Spleen (tissue), 11 donors: ENCODE data around the gene CCL1. TPM values are rescaled to one million over a fixed set of nuclear protein-coding genes. Genes with fewer than 3 reads are reported as not detected.
A peak's percentile ranks its signal among the peaks of the same experiment; 100 is the strongest.

Experiments used
- DNase-seq: peaks from one replicate; pipeline ENCODE4 v3.0.0-alpha.2; 2020
- H3K27ac ChIP-seq, 8 donors: fragments of 200-600 bp; sonication (generic) in 7 of 8; 1 replicate in 4 of 8; 2 replicates in 4 of 8; pipeline versions ENCODE4 v1.5.0 to v1.8.0; 2016 to 2021; ENCODE audit warnings: inconsistent platforms in 4 of 8, mild to moderate bottlenecking in 4 of 8, moderate library complexity in 1 of 8
- H3K27me3 ChIP-seq, 7 donors: fragments of 200-600 bp; sonication (generic) in 6 of 7; replicated peaks in 1 of 7; 1 replicate in 4 of 7; 2 replicates in 3 of 7; pipeline versions ENCODE4 v1.5.0 to v1.8.0; 2016 to 2021; ENCODE audit warnings: inconsistent platforms in 3 of 7, mild to moderate bottlenecking in 1 of 7
- H3K36me3 ChIP-seq, 6 donors: fragments of 200-600 bp; sonication (generic) in 5 of 6; 1 replicate in 4 of 6; 2 replicates in 2 of 6; pipeline versions ENCODE4 v1.5.0 to v1.8.0; 2016 to 2021; ENCODE audit warnings: inconsistent platforms in 2 of 6
- H3K4me1 ChIP-seq, 6 donors: fragments of 200-600 bp; sonication (generic) in 5 of 6; 1 replicate in 3 of 6; 2 replicates in 3 of 6; pipeline versions ENCODE4 v1.5.0 to v1.8.0; 2016 to 2021; ENCODE audit warnings: inconsistent platforms in 3 of 6
- H3K4me3 ChIP-seq, 8 donors: fragments of 200-600 bp; sonication (generic) in 7 of 8; 1 replicate in 4 of 8; 2 replicates in 4 of 8; pipeline versions ENCODE4 v1.5.0 to v1.8.0; 2016 to 2021; ENCODE audit warnings: inconsistent platforms in 4 of 8, mild to moderate bottlenecking in 4 of 8, moderate library complexity in 2 of 8
- H3K9me3 ChIP-seq, 8 donors: fragments of 200-600 bp; sonication (generic) in 7 of 8; 1 replicate in 4 of 8; 2 replicates in 4 of 8; pipeline versions ENCODE4 v1.5.0 to v1.8.0; 2016 to 2021; ENCODE audit warnings: inconsistent platforms in 4 of 8
- POLR2A ChIP-seq, 3 donors: fragments of 450-650 bp; IDR thresholded peaks; one replicate each; pipeline ENCODE4 v1.5.1; 2017; ENCODE audit warnings: antibody characterized with exemption in 3 of 3, mild to moderate bottlenecking in 1 of 3
- POLR2AphosphoS5 ChIP-seq, 3 donors: sonication (generic); formaldehyde crosslinking; IDR thresholded peaks; one replicate each; pipeline ENCODE4 v1.5.1; 2017; ENCODE audit warnings: antibody characterized with exemption in 3 of 3
- WGBS, 5 donors: extraction: QIAGEN DNeasy Blood & Tissue Kit in 3 of 5; methylation state at CpG; one replicate each; pipeline versions ENCODE4 v1.1.5 to v1.1.7; 2013 to 2018; 5-methylcytosine and 5-hydroxymethylcytosine counted together
- intact Hi-C: fragments of 100-400 bp; cut with DNase I; formaldehyde crosslinking; loops from one replicate; pipeline ENCODE4 v1.15.0; 2023; ENCODE audit warnings: low total_unique reads
- polyA plus RNA-seq, 3 donors: library from polyadenylated mRNA; stranded (reverse); fragments of 200-250 nt; gene quantifications; one replicate each; pipeline ENCODE4 v1.2.1, GENCODE V29; 2013
- total RNA-seq, 7 donors: library from RNA; depleted of rRNA in 3 of 7; stranded (reverse); fragments of >200 nt in 3 of 7; fragmentation: NEBNext Ultra II Directional in 4 of 7; extraction: Animal tissue kit (Norgen Biotek cat#: 25700) in 4 of 7; gene quantifications; one replicate each; pipeline versions ENCODE4 v1.1.0 to v1.2.1, GENCODE V29; 2016 to 2021
- TF ChIP-seq, protein P1 (sequence below), 11 experiments: fragments of 200-600 bp in 7 of 11; fragments of 450-650 bp in 4 of 11; sonication (generic) in 4 of 11; IDR thresholded peaks in 8 of 11; conservative IDR thresholded peaks in 3 of 11; 1 replicate in 7 of 11; 2 replicates in 4 of 11; pipeline versions ENCODE4 v1.4.0 to v1.8.0; 2016 to 2021; ENCODE audit warnings: antibody characterized with exemption in 11 of 11, inconsistent platforms in 4 of 11, mild to moderate bottlenecking in 1 of 11
- donor health status: healthy with polysubstance abuse.
- donor health status: DM: no; HTN: no; CAD: no; lungs with moderate emphysema.
- donor health status: DM: no; HTN: no; CAD: no.
- donor health status: Bipolar disorder and iron deficiency.
- donor health status: healthy.
- donor health status: DM: no; HTN: no; CAD: no.
- donor health status: DM: yes; HTN: yes; CAD: no.

The CCL1 gene
- total and polyA plus RNA-seq, 10 donors, result not detected

DNA sequence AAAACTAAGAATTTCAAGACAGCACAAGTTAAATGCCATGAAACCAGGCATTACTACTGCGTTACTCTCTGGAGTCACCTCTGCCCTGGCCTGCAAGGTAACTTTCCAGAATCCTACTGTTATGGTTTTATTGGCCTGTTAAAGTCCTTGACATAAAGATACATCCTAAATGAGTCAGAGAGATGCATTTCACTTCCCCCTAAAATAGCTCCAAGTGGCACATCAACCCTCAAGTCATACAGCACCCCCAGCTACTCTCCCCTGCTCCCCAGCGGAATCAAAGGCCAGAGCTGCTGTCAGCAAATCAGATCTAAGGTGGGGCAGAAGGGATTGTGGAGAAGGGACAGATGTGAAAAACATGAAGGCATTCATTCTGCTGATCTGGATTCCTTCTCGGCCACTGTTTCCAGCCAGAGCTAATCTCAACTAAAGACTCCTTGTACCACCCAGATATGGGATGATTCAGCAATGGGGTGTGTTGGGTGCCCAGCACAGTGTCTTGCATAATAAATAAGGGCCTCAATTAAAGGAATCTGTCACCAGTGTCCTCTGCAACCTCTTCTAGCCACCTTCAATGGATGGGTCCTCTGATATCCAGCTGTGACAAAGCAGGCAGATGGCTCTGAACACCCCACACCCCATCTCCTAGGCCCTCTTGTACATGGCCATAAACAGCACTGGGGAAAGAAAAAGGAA, 8.5 kb upstream of the CCL1 start:
- Histone ChIP-seq H3K4me3 (no peak overlapping the region), H3K27ac (peak overlapping the region in 1 of 8 donors; percentile 55), H3K36me3 (no peaks in the 10 kb centered on the region), H3K4me1 (peaks cover 0 to 46% (median 9%) of the 10 kb centered on the region in 6 donors), H3K27me3 (peaks cover 0 to 35% (median 0%) of the 10 kb centered on the region in 7 donors), H3K9me3 (no peaks in the 10 kb centered on the region)
- 80 to 95% (median 87%) methylated on average over 3 of the region's 3 CpGs for WGBS, 5 donors
- intact Hi-C loops, result no loop called here
- TF ChIP-seq, protein P1, sequence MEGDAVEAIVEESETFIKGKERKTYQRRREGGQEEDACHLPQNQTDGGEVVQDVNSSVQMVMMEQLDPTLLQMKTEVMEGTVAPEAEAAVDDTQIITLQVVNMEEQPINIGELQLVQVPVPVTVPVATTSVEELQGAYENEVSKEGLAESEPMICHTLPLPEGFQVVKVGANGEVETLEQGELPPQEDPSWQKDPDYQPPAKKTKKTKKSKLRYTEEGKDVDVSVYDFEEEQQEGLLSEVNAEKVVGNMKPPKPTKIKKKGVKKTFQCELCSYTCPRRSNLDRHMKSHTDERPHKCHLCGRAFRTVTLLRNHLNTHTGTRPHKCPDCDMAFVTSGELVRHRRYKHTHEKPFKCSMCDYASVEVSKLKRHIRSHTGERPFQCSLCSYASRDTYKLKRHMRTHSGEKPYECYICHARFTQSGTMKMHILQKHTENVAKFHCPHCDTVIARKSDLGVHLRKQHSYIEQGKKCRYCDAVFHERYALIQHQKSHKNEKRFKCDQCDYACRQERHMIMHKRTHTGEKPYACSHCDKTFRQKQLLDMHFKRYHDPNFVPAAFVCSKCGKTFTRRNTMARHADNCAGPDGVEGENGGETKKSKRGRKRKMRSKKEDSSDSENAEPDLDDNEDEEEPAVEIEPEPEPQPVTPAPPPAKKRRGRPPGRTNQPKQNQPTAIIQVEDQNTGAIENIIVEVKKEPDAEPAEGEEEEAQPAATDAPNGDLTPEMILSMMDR (IDR thresholded peaks at IDR 0.05 in 8 of 11, conservative IDR thresholded peaks at IDR 0.05 in 3 of 11), result no peak
- no peak for TF ChIP-seq POLR2A (IDR thresholded peaks at IDR 0.05)
- no peak for TF ChIP-seq POLR2AphosphoS5 (IDR thresholded peaks at IDR 0.05)
- no peak for DNase-seq

DNA sequence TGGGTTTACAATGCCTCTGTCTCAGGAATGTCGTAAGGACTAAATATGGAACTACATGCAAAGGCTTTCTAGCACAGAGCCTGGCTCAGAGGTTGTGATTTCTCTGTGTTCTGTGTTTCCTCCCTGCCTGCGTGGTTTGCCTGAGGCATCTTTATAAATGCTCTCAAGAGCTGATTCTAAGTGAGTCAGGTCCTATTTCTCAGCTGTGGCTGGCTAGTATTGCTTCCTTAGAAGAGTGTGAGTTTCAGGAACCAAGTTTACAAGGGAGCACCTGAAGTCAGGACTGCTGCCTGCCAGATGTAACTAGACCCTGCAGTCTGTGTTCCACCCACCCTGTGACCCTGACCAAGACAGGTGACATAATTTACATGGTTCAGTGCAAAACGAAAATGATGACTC, 8.0 kb upstream of the CCL1 start:
- 36 to 52% (median 48%) methylated on average over 3 of the region's 3 CpGs for WGBS, 5 donors
- TF ChIP-seq POLR2A (IDR thresholded peaks at IDR 0.05) (no peak), POLR2AphosphoS5 (IDR thresholded peaks at IDR 0.05) (no peak)
- TF ChIP-seq, protein P1 (IDR thresholded peaks at IDR 0.05 in 8 of 11, conservative IDR thresholded peaks at IDR 0.05 in 3 of 11), result no peak
- DNase-seq, result no peak

DNA sequence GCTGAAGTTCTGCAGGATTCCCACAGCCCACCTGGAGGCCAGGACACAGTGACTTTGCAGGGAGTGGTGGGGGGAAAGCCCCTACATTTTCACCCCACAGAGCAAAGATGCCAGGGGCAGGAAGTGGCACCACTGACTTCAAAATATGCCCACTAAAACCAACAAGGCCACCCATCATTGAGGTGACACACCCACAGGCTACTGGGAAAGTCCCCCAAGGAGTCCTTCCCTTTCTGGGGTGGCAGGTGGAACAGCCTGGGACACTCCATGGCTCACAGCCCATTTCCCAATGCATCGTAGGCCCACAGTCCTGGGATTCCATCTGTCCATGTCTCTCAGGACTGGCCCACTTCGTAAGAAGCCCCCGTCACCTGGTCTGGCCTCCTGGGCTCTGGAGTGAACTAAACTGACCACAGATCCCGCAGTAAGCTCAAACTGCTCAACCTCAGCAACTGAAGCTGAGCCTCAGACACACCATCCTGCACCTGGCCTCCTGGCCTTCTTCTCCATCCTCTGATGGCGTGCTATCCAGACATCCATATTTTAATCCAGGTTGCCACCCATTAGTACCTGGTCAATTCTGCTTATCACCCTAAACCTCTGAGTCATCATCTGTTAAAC, 7.5 kb upstream of the CCL1 start:
- no peaks in the 10 kb centered on the region for H3K9me3 ChIP-seq
- no peak for DNase-seq
- H3K4me1 ChIP-seq, result peaks cover 0 to 57% (median 20%) of the 10 kb centered on the region in 6 donors
- H3K27me3 ChIP-seq, result peaks cover 0 to 44% (median 0%) of the 10 kb centered on the region in 7 donors
- no peaks in the 10 kb centered on the region for H3K36me3 ChIP-seq
- no peak overlapping the region for H3K4me3 ChIP-seq
- TF ChIP-seq, protein P1 (IDR thresholded peaks at IDR 0.05 in 8 of 11, conservative IDR thresholded peaks at IDR 0.05 in 3 of 11), result no peak
- TF ChIP-seq POLR2A (IDR thresholded peaks at IDR 0.05) (no peak), POLR2AphosphoS5 (IDR thresholded peaks at IDR 0.05) (no peak)
- H3K27ac ChIP-seq, result peak overlapping the region in 1 of 8 donors; percentile 55
- WGBS, 5 donors, result 87 to 96% (median 93%) methylated on average over 5 of the region's 5 CpGs
- intact Hi-C loops, result no loop called here

More for the DNA sequence above, 8.0 kb upstream of the CCL1 start:
- Histone ChIP-seq H3K9me3 (no peaks in the 10 kb centered on the region), H3K4me3 (no peak overlapping the region), H3K4me1 (peaks cover 0 to 52% (median 14%) of the 10 kb centered on the region in 6 donors), H3K36me3 (no peaks in the 10 kb centered on the region), H3K27me3 (peaks cover 0 to 41% (median 0%) of the 10 kb centered on the region in 7 donors), H3K27ac (peak overlapping the region in 1 of 8 donors; percentile 55)
- intact Hi-C loops, result no loop called here

DNA sequence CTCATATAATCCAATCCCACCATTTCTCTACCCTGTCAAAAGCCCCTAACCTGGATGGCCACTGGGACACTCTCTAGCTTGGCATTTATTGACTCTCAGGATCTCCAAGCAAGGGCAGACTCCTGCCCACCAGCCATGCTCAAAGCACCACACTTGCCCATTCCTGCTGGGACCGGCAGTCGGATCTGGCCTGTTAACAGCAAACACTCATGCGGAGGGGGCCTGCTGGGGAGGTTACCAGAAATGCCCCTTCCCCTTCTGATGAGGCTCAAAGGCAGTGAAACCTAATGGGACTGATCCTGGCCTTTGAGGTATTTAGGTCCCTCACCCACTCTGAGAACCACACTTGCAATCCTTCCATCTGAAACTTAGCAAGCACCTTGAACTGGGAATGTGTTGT, 6.5 kb upstream of the CCL1 start:
- intact Hi-C loops, result no loop called here
- Histone ChIP-seq H3K27ac (peak overlapping the region in 1 of 8 donors; percentile 29), H3K9me3 (no peaks in the 10 kb centered on the region), H3K36me3 (no peaks in the 10 kb centered on the region), H3K4me3 (no peak overlapping the region), H3K4me1 (peaks cover 0 to 65% (median 24%) of the 10 kb centered on the region in 6 donors), H3K27me3 (peaks cover 0 to 49% (median 0%) of the 10 kb centered on the region in 7 donors)
- no peak for TF ChIP-seq POLR2AphosphoS5 (IDR thresholded peaks at IDR 0.05)
- DNase-seq, result no peak
- 97 to 100% (median 99%) methylated on average over 3 of the region's 3 CpGs for WGBS, 5 donors
